VCaP (cell line): ENCODE results near the gene TSPAN4.
A peak's percentile ranks its signal among the peaks of the same experiment; 100 is the strongest.

Experiments used
- H3K27ac ChIP-seq: fragments of 450-650 bp; 2 replicates; pipeline ENCODE4 v1.5.1; 2017
- TF ChIP-seq, protein P1 (sequence below): fragments of 450-650 bp; conservative IDR thresholded peaks from 2 replicates; pipeline ENCODE4 v1.5.1; 2017; ENCODE audit warnings: mild to moderate bottlenecking, moderate library complexity

TSPAN4 gene

GRCh38 chr11:868394-868793 lies 25.7 kb downstream of the TSPAN4 start:
- TF ChIP-seq, protein P1, sequence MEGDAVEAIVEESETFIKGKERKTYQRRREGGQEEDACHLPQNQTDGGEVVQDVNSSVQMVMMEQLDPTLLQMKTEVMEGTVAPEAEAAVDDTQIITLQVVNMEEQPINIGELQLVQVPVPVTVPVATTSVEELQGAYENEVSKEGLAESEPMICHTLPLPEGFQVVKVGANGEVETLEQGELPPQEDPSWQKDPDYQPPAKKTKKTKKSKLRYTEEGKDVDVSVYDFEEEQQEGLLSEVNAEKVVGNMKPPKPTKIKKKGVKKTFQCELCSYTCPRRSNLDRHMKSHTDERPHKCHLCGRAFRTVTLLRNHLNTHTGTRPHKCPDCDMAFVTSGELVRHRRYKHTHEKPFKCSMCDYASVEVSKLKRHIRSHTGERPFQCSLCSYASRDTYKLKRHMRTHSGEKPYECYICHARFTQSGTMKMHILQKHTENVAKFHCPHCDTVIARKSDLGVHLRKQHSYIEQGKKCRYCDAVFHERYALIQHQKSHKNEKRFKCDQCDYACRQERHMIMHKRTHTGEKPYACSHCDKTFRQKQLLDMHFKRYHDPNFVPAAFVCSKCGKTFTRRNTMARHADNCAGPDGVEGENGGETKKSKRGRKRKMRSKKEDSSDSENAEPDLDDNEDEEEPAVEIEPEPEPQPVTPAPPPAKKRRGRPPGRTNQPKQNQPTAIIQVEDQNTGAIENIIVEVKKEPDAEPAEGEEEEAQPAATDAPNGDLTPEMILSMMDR = no peak
- H3K27ac ChIP-seq = no peak overlapping the region

DNA sequence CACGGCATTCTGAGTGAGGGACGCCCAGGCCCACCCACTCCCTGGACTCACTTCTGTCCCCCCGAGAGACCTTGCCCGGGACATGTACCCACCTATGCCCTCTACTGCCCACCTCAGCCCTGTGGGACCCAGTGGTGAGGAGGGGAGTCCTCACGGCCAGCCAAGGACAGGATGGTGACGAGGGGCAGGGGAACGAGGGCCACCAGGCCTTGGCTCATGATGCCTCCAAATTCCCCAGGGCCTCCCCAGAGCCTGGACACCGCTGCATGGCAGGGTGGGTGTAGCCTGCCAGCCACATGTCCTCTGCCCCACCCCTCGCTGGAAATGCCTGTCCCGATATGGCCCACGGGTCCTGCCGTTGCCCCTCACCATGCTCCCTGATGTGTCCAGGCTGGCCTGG lies 26.1 kb downstream of the TSPAN4 start:
- H3K27ac ChIP-seq = no peak overlapping the region
- TF ChIP-seq, protein P1 = no peak

DNA sequence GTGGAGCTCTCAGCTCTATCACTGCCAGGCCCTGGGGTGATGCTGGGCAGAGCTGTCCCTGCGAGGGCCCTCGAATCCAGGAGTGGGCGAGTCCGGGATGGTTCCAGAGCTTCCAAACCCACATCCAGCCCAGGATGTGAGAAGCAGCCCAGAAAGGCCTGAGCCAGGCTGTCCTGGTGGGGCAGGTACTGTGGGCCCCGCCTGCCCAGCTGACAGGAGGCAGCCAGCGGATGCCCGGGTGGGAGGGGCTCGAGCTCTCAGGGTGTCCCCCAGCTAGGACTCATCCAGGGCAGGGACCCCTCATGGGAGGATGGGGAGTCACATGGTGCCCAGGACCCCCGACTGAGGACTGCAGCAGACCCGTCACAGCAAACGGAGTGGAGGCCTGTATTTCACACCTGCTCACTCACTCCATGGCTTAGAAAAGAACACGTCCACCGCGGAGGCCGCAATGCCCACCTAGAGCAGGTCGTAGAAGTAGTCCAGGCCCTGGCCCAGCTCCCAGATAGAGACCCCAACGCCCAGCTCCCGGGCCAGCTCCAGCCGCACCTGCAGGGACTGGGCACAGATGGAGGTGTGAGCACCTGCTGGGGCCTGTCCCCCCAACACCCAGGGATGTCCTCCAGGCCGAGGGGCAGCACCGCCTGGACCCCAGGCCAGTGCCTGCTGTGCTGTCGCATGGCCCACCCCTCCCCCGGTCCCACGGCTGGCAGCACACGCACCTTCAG lies 26.9 kb downstream of the TSPAN4 start:
- TF ChIP-seq, protein P1 = no peak
- no peak overlapping the region for H3K27ac ChIP-seq

DNA sequence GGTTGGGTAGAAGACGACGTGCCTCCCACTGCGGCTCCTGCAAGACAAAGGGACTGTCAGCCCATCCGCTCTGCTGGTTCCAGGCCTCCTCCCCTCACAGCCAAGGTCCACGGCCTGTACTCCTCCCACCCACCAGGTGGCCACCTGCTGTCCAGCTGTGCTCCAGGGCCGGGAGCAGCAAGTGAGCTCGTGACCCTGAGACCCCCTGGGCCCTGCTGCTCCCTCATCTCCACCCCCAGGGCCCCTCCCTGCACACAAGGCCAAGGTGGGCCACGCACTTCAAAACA lies 27.4 kb downstream of the TSPAN4 start:
- TF ChIP-seq, protein P1 = peak; percentile 42
- no peak overlapping the region for H3K27ac ChIP-seq

- TF ChIP-seq, protein P1 = no peak
These were observed 27.8 kb downstream of the TSPAN4 start for GRCh38 chr11:870418-870817.

GRCh38 chr11:871472-871871 lies 28.8 kb downstream of the TSPAN4 start:
- no peak overlapping the region for H3K27ac ChIP-seq
- TF ChIP-seq, protein P1 = no peak

More at GRCh38 chr11:870418-870817, 27.8 kb downstream of the TSPAN4 start:
- no peak overlapping the region for H3K27ac ChIP-seq

- TF ChIP-seq, protein P1 = no peak
- H3K27ac ChIP-seq = no peak overlapping the region
These were observed 30.1 kb downstream of the TSPAN4 start for GRCh38 chr11:872799-873198.
